Mammary epithelial cell (primary cell): ENCODE data around the gene RABL6.
"Not testable (repeated sequence)": the region's sequence is repeated elsewhere in the genome, so short reads cannot be mapped to it uniquely, and the experiment has no call there.

Experiments used
- CTCF ChIP-seq, 2 donors: IDR thresholded peaks in 1 of 2; conservative IDR thresholded peaks in 1 of 2; 2 replicates each; pipeline ENCODE4 v1.5.1; 2011 to 2012; ENCODE audit warnings: inconsistent platforms in 2 of 2, low read length in 2 of 2, mild to moderate bottlenecking in 2 of 2, control low read depth in 1 of 2, low read depth in 1 of 2; ENCODE audit not compliant: insufficient read depth in 1 of 2; ENCODE audit errors: extremely low read depth in 1 of 2
- EZH2 ChIP-seq: IDR thresholded peaks from 2 replicates; pipeline ENCODE4 v1.6.1; 2012; ENCODE audit warnings: low read length, inconsistent platforms, borderline replicate concordance

- not testable (repeated sequence) for TF ChIP-seq CTCF (conservative IDR thresholded peaks at IDR 0.05 in 1 of 2, IDR thresholded peaks at IDR 0.05 in 1 of 2; ENCODE audit: extremely low read depth in 1 of 2, insufficient read depth in 1 of 2, low read depth in 1 of 2, low read length in 2 of 2); EZH2
These were observed 75.9 kb downstream of the RABL6 start for GRCh38 chr9:136883670-136884069.
